ENCODE results near the gene SLC25A11.
A peak's percentile ranks its signal among the peaks of the same experiment; 100 is the strongest.

SLC25A11 gene

DNA sequence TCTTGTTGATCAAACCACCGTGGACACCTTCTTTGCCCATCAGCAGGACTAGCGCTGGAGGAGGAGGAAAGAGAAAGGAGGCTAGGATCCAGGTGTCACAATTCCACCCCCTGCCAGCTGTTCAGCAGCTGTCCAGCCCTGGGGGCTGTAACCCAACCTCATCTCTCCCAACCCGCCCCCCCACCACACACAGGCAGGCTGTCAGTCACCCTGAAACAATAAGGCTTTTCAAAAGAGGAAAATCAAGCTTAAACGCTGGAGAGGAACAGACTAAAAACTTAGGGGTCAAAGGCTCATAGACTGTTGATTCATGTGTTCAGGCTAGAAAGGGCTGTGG is 6.1 kb upstream of the SLC25A11 start:
- no peak for TF ChIP-seq CTCF (IDR thresholded peaks at IDR 0.05)
- Histone ChIP-seq H3K4me1 (ENCODE audit: control insufficient read depth in 1 of 2, insufficient read depth in 1 of 2, low read depth in 1 of 2, low read length in 1 of 2) (peaks cover 79 to 91% of the 10 kb centered on the region in 2 experiments), H3K27me3 (no peaks in the 10 kb centered on the region), H3K4me3 (ENCODE audit: low read depth in 1 of 2, low read length in 1 of 2) (peak overlapping the region; percentile 99), H3K27ac (peak overlapping the region; percentile 96), H3K36me3 (peaks cover 39% of the 10 kb centered on the region), H3K9me3 (no peaks in the 10 kb centered on the region)

GRCh38 chr17:4945176-4945943 is 5.5 kb upstream of the SLC25A11 start:
- no peak for TF ChIP-seq CTCF (IDR thresholded peaks at IDR 0.05)
- Histone ChIP-seq H3K36me3 (peaks cover 39% of the 10 kb centered on the region), H3K27ac (peak overlapping the region; percentile 96), H3K4me1 (ENCODE audit: control insufficient read depth in 1 of 2, insufficient read depth in 1 of 2, low read depth in 1 of 2, low read length in 1 of 2) (peaks cover 78 to 91% of the 10 kb centered on the region in 2 experiments), H3K27me3 (no peaks in the 10 kb centered on the region), H3K4me3 (ENCODE audit: low read depth in 1 of 2, low read length in 1 of 2) (peak overlapping the region; percentile 99), H3K9me3 (no peaks in the 10 kb centered on the region)

DNA sequence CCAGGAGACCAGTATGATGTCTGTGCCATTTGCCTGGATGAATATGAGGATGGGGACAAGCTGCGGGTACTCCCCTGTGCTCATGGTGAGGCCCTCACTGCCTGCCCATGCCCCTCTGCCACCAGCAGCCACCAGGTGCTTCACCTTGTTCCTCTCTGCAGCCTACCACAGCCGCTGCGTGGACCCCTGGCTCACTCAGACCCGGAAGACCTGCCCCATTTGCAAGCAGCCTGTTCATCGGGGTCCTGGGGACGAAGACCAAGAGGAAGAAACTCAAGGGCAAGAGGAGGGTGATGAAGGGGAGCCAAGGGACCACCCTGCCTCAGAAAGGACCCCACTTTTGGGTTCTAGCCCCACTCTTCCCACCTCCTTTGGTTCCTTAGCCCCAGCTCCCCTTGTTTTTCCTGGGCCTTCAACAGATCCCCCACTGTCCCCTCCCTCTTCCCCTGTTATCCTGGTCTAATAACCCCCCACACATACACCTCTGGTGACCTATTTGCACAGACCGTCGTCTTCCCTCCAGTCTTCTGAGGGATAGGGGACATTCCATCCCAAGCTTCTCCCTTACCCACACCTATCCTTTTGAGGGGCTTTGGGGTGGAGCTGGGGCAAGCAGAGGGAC is 4.8 kb upstream of the SLC25A11 start:
- peaks cover 39% of the 10 kb centered on the region for H3K36me3 ChIP-seq
- H3K27me3 ChIP-seq, result no peaks in the 10 kb centered on the region
- no peak for TF ChIP-seq CTCF (IDR thresholded peaks at IDR 0.05)
- H3K4me1 ChIP-seq (ENCODE audit: control insufficient read depth in 1 of 2, insufficient read depth in 1 of 2, low read depth in 1 of 2, low read length in 1 of 2), result peaks cover 74 to 91% of the 10 kb centered on the region in 2 experiments
- H3K4me3 ChIP-seq (ENCODE audit: low read depth in 1 of 2, low read length in 1 of 2), result peak overlapping the region; percentile 99
- H3K9me3 ChIP-seq, result no peaks in the 10 kb centered on the region
- H3K27ac ChIP-seq, result peak overlapping the region; percentile 96

DNA sequence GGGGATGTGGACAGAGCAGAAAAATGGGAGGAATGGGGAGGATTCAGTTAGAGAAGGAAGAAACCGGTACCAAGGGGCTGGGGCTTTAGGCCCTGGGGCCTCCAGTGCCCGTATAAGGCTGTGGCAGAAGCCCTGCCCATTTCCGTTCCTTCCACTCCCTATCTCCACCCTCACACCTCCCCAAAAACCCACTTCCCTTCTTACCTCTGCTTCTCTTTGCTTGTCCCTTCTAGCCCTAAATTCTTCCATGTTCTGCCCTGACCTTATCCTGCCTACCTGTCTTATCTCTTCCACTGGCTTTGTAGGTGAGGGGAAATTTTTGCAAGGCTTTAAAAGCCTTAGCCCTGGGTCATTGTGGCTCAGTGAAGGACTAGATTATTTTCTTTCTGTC is 4.3 kb upstream of the SLC25A11 start:
- Histone ChIP-seq H3K4me3 (ENCODE audit: low read depth in 1 of 2, low read length in 1 of 2) (peak overlapping the region; percentile 99), H3K9me3 (no peaks in the 10 kb centered on the region), H3K27me3 (no peaks in the 10 kb centered on the region), H3K27ac (peak overlapping the region; percentile 96), H3K4me1 (ENCODE audit: control insufficient read depth in 1 of 2, insufficient read depth in 1 of 2, low read depth in 1 of 2, low read length in 1 of 2) (peaks cover 78 to 91% of the 10 kb centered on the region in 2 experiments), H3K36me3 (peaks cover 39% of the 10 kb centered on the region)
- no peak for TF ChIP-seq CTCF (IDR thresholded peaks at IDR 0.05)

GRCh38 chr17:4942760-4943508 is 3.1 kb upstream of the SLC25A11 start:
- no peak for TF ChIP-seq CTCF (IDR thresholded peaks at IDR 0.05)
- H3K4me1 ChIP-seq (ENCODE audit: control insufficient read depth in 1 of 2, insufficient read depth in 1 of 2, low read depth in 1 of 2, low read length in 1 of 2), result peaks cover 82 to 93% of the 10 kb centered on the region in 2 experiments
- H3K4me3 ChIP-seq (ENCODE audit: low read depth in 1 of 2, low read length in 1 of 2), result peak overlapping the region; percentile 99
- peak overlapping the region; percentile 96 for H3K27ac ChIP-seq
- no peaks in the 10 kb centered on the region for H3K27me3 ChIP-seq
- H3K9me3 ChIP-seq, result no peaks in the 10 kb centered on the region
- peaks cover 46% of the 10 kb centered on the region for H3K36me3 ChIP-seq

All from neutrophil (primary cell).